Caco-2 (cell line): ENCODE measurements around the gene SPG11. TPM values are rescaled to one million over a fixed set of nuclear protein-coding genes. Genes with fewer than 3 reads are reported as not detected.
"Not testable (repeated sequence)": the region's sequence is repeated elsewhere in the genome, so short reads cannot be mapped to it uniquely, and the experiment has no call there.

Experiments used
- BruUV-seq: library from RNA; stranded (reverse); fragments of 400-500 nt; replicated peaks from 2 replicates; lab custom pipeline; 2021; lab: Mats Ljungman, UMichigan
- CTCF ChIA-PET: fragments of 300-600 bp; sonication (Branson Sonifier 250); formaldehyde crosslinking; loops from one replicate; lab custom pipeline; 2022; ENCODE audit warnings: antibody characterized with exemption; lab: Charles Lee
- POLR2A ChIA-PET: fragments of 300-600 bp; sonication (Branson Sonifier 250); formaldehyde crosslinking; loops from one replicate; lab custom pipeline; 2022; ENCODE audit warnings: antibody characterized with exemption; lab: Charles Lee
- DNase-seq, 2 experiments: peaks; one replicate each; pipeline versions ENCODE4 v3.0.0 to v3.0.0-alpha.2; 2020 to 2022
- H3K27me3 ChIP-seq: replicated peaks from 2 replicates; pipeline ENCODE4 v1.6.0; 2011; ENCODE audit warnings: low read length; ENCODE audit not compliant: control insufficient read depth, insufficient read depth
- H3K36me3 ChIP-seq: 2 replicates; pipeline ENCODE4 v1.5.1; 2011; ENCODE audit warnings: low read length; ENCODE audit not compliant: control insufficient read depth, insufficient read depth
- H3K4me1 ChIP-seq: fragments of 250-450 bp; sonication (Bioruptor Pico); 2 replicates; pipeline ENCODE4 v1.5.1; 2020; ENCODE audit warnings: mild to moderate bottlenecking
- H3K4me3 ChIP-seq: 2 replicates; pipeline ENCODE4 v1.5.1; 2011; ENCODE audit warnings: low read depth, mild to moderate bottlenecking, control low read depth, low read length
- H3K9me3 ChIP-seq: fragments of 250-450 bp; sonication (Bioruptor Pico); 2 replicates; pipeline ENCODE4 v1.5.1; 2020; ENCODE audit warnings: mild to moderate bottlenecking, moderate library complexity
- H3K27ac Mint-ChIP-seq: one replicate; pipeline ENCODE4 v1.8.0; 2022; ENCODE audit warnings: mixed read lengths; ENCODE audit not compliant: unreplicated experiment
- H3K27me3 Mint-ChIP-seq: one replicate; pipeline ENCODE4 v1.8.0; 2022; ENCODE audit warnings: mixed read lengths; ENCODE audit not compliant: insufficient read depth, unreplicated experiment
- H3K36me3 Mint-ChIP-seq: one replicate; pipeline ENCODE4 v1.8.0; 2022; ENCODE audit warnings: mild to moderate bottlenecking, mixed read lengths; ENCODE audit not compliant: insufficient read depth, unreplicated experiment
- H3K4me1 Mint-ChIP-seq: one replicate; pipeline ENCODE4 v1.8.0; 2022; ENCODE audit warnings: low read depth, mixed read lengths; ENCODE audit not compliant: unreplicated experiment
- H3K4me3 Mint-ChIP-seq: one replicate; pipeline ENCODE4 v1.8.0; 2022; ENCODE audit warnings: mild to moderate bottlenecking, moderate library complexity, mixed read lengths; ENCODE audit not compliant: unreplicated experiment
- H3K9me3 Mint-ChIP-seq: one replicate; pipeline ENCODE4 v1.8.0; 2022; ENCODE audit warnings: mixed read lengths; ENCODE audit not compliant: unreplicated experiment
- intact Hi-C: fragments of 100-400 bp; cut with micrococcal nuclease; formaldehyde crosslinking; loops from one replicate; pipeline ENCODE4 v1.10.0; 2022; ENCODE audit not compliant: unreplicated experiment
- total RNA-seq: library from RNA; stranded (reverse); gene quantifications from 2 replicates; pipeline ENCODE4 v1.2.3, GENCODE V29; 2022
- TF ChIP-seq, protein P1 (sequence below), 2 experiments: fragments of 200-600 bp in 1 of 2; IDR thresholded peaks; 1 replicate in 1 of 2; 2 replicates in 1 of 2; pipeline versions ENCODE4 v1.5.1 to v1.8.0; 2011 to 2022; ENCODE audit warnings: antibody characterized with exemption in 1 of 2, control low read depth in 1 of 2, inconsistent platforms in 1 of 2, low read depth in 1 of 2, low read length in 1 of 2, mild to moderate bottlenecking in 1 of 2, moderate library complexity in 1 of 2; ENCODE audit not compliant: insufficient read depth in 1 of 2, severe bottlenecking in 1 of 2, unreplicated experiment in 1 of 2

SPG11 gene
- total RNA-seq, 1 experiment from 2014 or later = 43.3 TPM

GRCh38 chr15:44545913-44546802 is 117.3 kb downstream of the SPG11 start:
- H3K9me3 Mint-ChIP-seq = no peaks in the 10 kb centered on the region
- H3K4me1 ChIP-seq = no peaks in the 10 kb centered on the region
- no TSS peak for BruUV-seq
- no peak overlapping the region for H3K27ac Mint-ChIP-seq
- no peak overlapping the region for H3K4me3 Mint-ChIP-seq
- H3K4me3 ChIP-seq = no peak overlapping the region
- TF ChIP-seq, protein P1, sequence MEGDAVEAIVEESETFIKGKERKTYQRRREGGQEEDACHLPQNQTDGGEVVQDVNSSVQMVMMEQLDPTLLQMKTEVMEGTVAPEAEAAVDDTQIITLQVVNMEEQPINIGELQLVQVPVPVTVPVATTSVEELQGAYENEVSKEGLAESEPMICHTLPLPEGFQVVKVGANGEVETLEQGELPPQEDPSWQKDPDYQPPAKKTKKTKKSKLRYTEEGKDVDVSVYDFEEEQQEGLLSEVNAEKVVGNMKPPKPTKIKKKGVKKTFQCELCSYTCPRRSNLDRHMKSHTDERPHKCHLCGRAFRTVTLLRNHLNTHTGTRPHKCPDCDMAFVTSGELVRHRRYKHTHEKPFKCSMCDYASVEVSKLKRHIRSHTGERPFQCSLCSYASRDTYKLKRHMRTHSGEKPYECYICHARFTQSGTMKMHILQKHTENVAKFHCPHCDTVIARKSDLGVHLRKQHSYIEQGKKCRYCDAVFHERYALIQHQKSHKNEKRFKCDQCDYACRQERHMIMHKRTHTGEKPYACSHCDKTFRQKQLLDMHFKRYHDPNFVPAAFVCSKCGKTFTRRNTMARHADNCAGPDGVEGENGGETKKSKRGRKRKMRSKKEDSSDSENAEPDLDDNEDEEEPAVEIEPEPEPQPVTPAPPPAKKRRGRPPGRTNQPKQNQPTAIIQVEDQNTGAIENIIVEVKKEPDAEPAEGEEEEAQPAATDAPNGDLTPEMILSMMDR (IDR thresholded peaks at IDR 0.05; ENCODE audit: insufficient read depth in 1 of 2, low read depth in 1 of 2, low read length in 1 of 2, severe bottlenecking in 1 of 2, unreplicated experiment in 1 of 2) = peak; percentile 12 to 13
- no peaks in the 10 kb centered on the region; the same call in 1 of the 2 replicates for H3K9me3 ChIP-seq
- H3K36me3 Mint-ChIP-seq = peaks cover 86% of the 10 kb centered on the region
- intact Hi-C loops = no loop called here
- H3K27me3 Mint-ChIP-seq = no peaks in the 10 kb centered on the region
- H3K36me3 ChIP-seq = no peaks in the 10 kb centered on the region; the same call in 1 of the 2 replicates
- H3K4me1 Mint-ChIP-seq = no peaks in the 10 kb centered on the region
- POLR2A ChIA-PET = interaction anchor here (1.2 kb wide), 1 partner anchor 9 kb away, joined by 6 read pairs; the partner anchor contains the start of gene EIF3J
- CTCF ChIA-PET = interaction anchor here (2.3 kb wide), 1 partner anchor 9 kb away, joined by 7 read pairs; the partner anchor contains the start of gene EIF3J
- no peak for DNase-seq
- H3K27me3 ChIP-seq = no peaks in the 10 kb centered on the region

DNA sequence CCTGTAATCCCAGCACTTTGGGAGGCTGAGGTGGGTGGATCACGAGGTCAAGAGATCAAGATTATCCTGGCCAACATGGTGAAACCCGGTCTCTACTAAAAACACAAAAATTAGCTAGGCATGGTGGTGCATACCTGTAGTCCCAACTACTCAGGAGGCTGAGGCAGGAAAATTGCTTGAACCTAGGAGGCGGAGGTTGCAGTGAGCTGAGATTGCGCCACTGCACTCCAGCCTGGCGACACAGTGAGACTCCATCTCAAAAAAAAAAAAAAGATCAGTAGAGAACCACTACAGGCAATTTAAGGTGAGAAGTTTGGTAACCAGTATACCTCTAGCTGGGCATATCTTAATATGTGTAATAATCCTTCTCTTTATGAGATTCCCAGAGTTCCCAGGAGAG is 118.7 kb downstream of the SPG11 start:
- H3K9me3 Mint-ChIP-seq, H3K27me3 Mint-ChIP-seq, intact Hi-C loops, H3K4me1 ChIP-seq, H3K27me3 ChIP-seq, CTCF ChIA-PET, H3K4me3 ChIP-seq, DNase-seq, H3K9me3 ChIP-seq, H3K4me1 Mint-ChIP-seq, H3K4me3 Mint-ChIP-seq, BruUV-seq, H3K27ac Mint-ChIP-seq, H3K36me3 ChIP-seq: not testable (repeated sequence)
- POLR2A ChIA-PET = interaction anchor here (0.6 kb wide), 1 partner anchor 147 kb away, joined by 17 read pairs; no protein-coding TSS in a partner anchor
- H3K36me3 Mint-ChIP-seq = peaks cover 86% of the 10 kb centered on the region

GRCh38 chr15:44542596-44542995 is 120.9 kb downstream of the SPG11 start:
- POLR2A ChIA-PET = interaction anchor here (0.9 kb wide), 1 partner anchor 169 kb away, joined by 3 read pairs; no protein-coding TSS in a partner anchor
- no peaks in the 10 kb centered on the region for H3K4me1 Mint-ChIP-seq
- CTCF ChIA-PET = no interaction called here

More at GRCh38 chr15:44542596-44542995, 120.9 kb downstream of the SPG11 start:
- peaks cover 86% of the 10 kb centered on the region for H3K36me3 Mint-ChIP-seq
- Histone ChIP-seq H3K4me1 (peaks cover 4% of the 10 kb centered on the region; the same call in 1 of the 2 replicates), H3K9me3 (no peaks in the 10 kb centered on the region; the same call in 1 of the 2 replicates), H3K4me3 (no peak overlapping the region), H3K36me3 (no peaks in the 10 kb centered on the region; the same call in 1 of the 2 replicates), H3K27me3 (no peaks in the 10 kb centered on the region)
- intact Hi-C loops = no loop called here
- H3K27ac Mint-ChIP-seq = no peak overlapping the region
- no TSS peak for BruUV-seq
- no peaks in the 10 kb centered on the region for H3K9me3 Mint-ChIP-seq
- H3K4me3 Mint-ChIP-seq = no peak overlapping the region
- TF ChIP-seq, protein P1 (IDR thresholded peaks at IDR 0.05; ENCODE audit: insufficient read depth in 1 of 2, low read depth in 1 of 2, low read length in 1 of 2, severe bottlenecking in 1 of 2, unreplicated experiment in 1 of 2) = no peak
- no peaks in the 10 kb centered on the region for H3K27me3 Mint-ChIP-seq
- DNase-seq = no peak
